Progenitor cell of endocrine pancreas (in vitro differentiated cells): ENCODE measurements around the gene ABCA3. TPM values are rescaled to one million over a fixed set of nuclear protein-coding genes. Genes with fewer than 3 reads are reported as not detected.

Experiments used
- DNase-seq: peaks from one replicate; pipeline ENCODE4 v3.0.0; 2021; ENCODE audit warnings: low spot score; ENCODE audit not compliant: unreplicated experiment
- H3K27ac Mint-ChIP-seq: 2 replicates; pipeline ENCODE4 v1.8.0; 2021; ENCODE audit warnings: mild to moderate bottlenecking, moderate library complexity, mixed read lengths
- H3K27me3 Mint-ChIP-seq: 2 replicates; pipeline ENCODE4 v1.8.0; 2021; ENCODE audit warnings: mixed read lengths
- H3K36me3 Mint-ChIP-seq: 2 replicates; pipeline ENCODE4 v1.8.0; 2022; ENCODE audit warnings: mixed read lengths; ENCODE audit not compliant: insufficient read depth
- H3K4me1 Mint-ChIP-seq: 2 replicates; pipeline ENCODE4 v1.8.0; 2021; ENCODE audit warnings: low read depth, mixed read lengths
- H3K4me3 Mint-ChIP-seq: 2 replicates; pipeline ENCODE4 v1.8.0; 2021; ENCODE audit warnings: low read depth, mild to moderate bottlenecking, moderate library complexity, mixed read lengths
- H3K9me3 Mint-ChIP-seq: 2 replicates; pipeline ENCODE4 v1.8.0; 2021; ENCODE audit warnings: low read depth, mixed read lengths
- microRNA-seq: library from miRNA; unstranded; fragments of <30 nt; microRNA quantifications from one replicate; pipeline ENCODE4 v1.1.0, GENCODE V29; 2020; ENCODE audit warnings: borderline number of aligned reads; ENCODE audit not compliant: unreplicated experiment
- total RNA-seq: library from RNA; stranded (reverse); gene quantifications from 2 replicates; pipeline ENCODE4 v1.2.1, GENCODE V29; 2021
- TF ChIP-seq, protein P1 (sequence below): fragments of 200-600 bp; sonication (generic); IDR thresholded peaks from one replicate; pipeline ENCODE4 v1.5.0; 2021; ENCODE audit warnings: antibody characterized with exemption, mild to moderate bottlenecking; ENCODE audit not compliant: unreplicated experiment

The ABCA3 gene
- total RNA-seq, 1 donor from 2014 or later = 6.9 TPM

DNA sequence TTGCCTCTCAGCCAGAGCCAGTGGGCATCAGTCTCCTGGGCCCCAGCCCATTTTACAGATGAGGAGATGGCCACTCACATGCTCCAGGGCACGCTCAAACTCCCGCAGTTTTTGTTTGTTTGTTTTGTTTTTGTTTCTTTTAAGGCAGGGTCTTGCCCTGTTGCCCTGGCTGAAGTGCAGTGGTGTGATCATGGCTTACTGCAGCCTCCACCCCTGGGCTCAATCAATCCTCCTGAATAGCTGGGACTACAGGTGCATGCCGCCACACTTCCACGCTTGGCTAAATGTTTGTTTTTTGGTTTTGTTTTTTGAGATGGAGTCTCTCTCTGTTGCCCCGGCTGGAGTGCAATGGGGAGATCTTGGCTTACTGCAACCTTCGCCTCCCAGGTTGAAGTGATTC lies 113.6 kb downstream of the ABCA3 start:
- Mint-ChIP-seq H3K4me1 (peaks cover 4% of the 10 kb centered on the region), H3K4me3 (no peak overlapping the region), H3K36me3 (no peaks in the 10 kb centered on the region), H3K27ac (no peak overlapping the region), H3K9me3 (no peaks in the 10 kb centered on the region), H3K27me3 (no peaks in the 10 kb centered on the region)
- TF ChIP-seq, protein P1, sequence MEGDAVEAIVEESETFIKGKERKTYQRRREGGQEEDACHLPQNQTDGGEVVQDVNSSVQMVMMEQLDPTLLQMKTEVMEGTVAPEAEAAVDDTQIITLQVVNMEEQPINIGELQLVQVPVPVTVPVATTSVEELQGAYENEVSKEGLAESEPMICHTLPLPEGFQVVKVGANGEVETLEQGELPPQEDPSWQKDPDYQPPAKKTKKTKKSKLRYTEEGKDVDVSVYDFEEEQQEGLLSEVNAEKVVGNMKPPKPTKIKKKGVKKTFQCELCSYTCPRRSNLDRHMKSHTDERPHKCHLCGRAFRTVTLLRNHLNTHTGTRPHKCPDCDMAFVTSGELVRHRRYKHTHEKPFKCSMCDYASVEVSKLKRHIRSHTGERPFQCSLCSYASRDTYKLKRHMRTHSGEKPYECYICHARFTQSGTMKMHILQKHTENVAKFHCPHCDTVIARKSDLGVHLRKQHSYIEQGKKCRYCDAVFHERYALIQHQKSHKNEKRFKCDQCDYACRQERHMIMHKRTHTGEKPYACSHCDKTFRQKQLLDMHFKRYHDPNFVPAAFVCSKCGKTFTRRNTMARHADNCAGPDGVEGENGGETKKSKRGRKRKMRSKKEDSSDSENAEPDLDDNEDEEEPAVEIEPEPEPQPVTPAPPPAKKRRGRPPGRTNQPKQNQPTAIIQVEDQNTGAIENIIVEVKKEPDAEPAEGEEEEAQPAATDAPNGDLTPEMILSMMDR = no peak
- no peak for DNase-seq

DNA sequence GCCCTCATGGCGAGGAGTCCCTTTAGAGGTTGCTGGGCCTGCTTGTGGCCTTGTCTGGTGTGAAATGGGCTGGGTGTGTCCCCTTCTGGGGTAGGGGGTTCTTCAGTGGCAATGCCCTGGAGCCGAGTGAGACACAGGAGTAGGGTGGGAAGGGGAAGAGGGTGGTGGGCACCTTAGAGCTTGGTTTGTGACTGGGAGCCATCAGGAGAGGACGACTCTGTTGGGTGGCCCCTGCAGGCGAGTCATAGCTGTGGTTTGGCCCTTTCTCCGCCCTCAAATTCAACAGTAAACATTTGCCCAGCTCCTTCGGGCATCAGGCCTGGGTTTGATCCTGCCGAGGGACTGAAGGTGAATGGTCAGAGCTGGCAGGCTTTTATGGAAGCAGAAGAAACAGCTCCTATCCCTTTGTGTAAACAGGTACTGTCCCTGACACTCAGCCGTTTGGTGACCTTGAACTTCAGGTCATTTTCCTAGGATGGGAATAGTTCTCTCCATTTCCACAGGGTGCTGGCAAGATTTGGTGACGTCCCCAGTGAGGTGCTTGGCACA lies 114.2 kb downstream of the ABCA3 start:
- Mint-ChIP-seq H3K27me3 (no peaks in the 10 kb centered on the region), H3K9me3 (no peaks in the 10 kb centered on the region), H3K4me1 (peaks cover 4% of the 10 kb centered on the region), H3K4me3 (no peak overlapping the region), H3K36me3 (no peaks in the 10 kb centered on the region), H3K27ac (no peak overlapping the region)
- no peak for DNase-seq
- TF ChIP-seq, protein P1 = no peak

Small RNA genes lying within 50 kb of the gene (microRNA-seq; reads per million reads assigned to microRNA genes)
- 6.0 reads per million, percentile 3 among the genes with 10 or more reads in this experiment for gene MIR3677
- not detected for gene MIR4717

Other genes with a start within 250 kb of the ABCA3 start
- 96.2 and 97.8 TPM in 2 replicates for gene PKD1, start 204.8 kb downstream of the ABCA3 start, total RNA-seq
- gene RAB26, start 192.1 kb downstream of the ABCA3 start, total RNA-seq = 20.4 and 23.3 TPM in 2 replicates
- 79.6 and 85.2 TPM in 2 replicates for gene TRAF7, start 184.9 kb downstream of the ABCA3 start, total RNA-seq
- gene CASKIN1, start 144.1 kb downstream of the ABCA3 start, total RNA-seq = 12.7 and 13.1 TPM in 2 replicates
- gene MLST8, start 135.3 kb downstream of the ABCA3 start, total RNA-seq = 51.5 TPM in 2 replicates
- 22.5 and 24.6 TPM in 2 replicates for gene BRICD5, start 129.9 kb downstream of the ABCA3 start, total RNA-seq
- gene PGP, start 125.9 kb downstream of the ABCA3 start, total RNA-seq = 28.5 and 30.6 TPM in 2 replicates
- gene E4F1, start 117.1 kb downstream of the ABCA3 start, total RNA-seq = 30.9 and 33.7 TPM in 2 replicates
- gene DNASE1L2, start 104.3 kb downstream of the ABCA3 start, total RNA-seq = 1.7 and 2.1 TPM in 2 replicates
- gene ECI1, start 89.1 kb downstream of the ABCA3 start, total RNA-seq = 69.2 and 72.6 TPM in 2 replicates
- 231 and 237 TPM in 2 replicates for gene RNPS1, start 72.6 kb downstream of the ABCA3 start, total RNA-seq
- 26.5 and 27.8 TPM in 2 replicates for gene CCNF, start 88.7 kb upstream of the ABCA3 start, total RNA-seq
- gene TEDC2, start 119.4 kb upstream of the ABCA3 start, total RNA-seq = 27.4 and 32.2 TPM in 2 replicates
- gene NTN3, start 130.6 kb upstream of the ABCA3 start, total RNA-seq = 2.4 and 2.5 TPM in 2 replicates
- gene TBC1D24, start 134.4 kb upstream of the ABCA3 start, total RNA-seq = 23.3 and 23.8 TPM in 2 replicates
- 158 and 169 TPM in 2 replicates for gene ATP6V0C, start 173.2 kb upstream of the ABCA3 start, total RNA-seq
- 38.7 and 40.8 TPM in 2 replicates for gene AMDHD2, start 179.6 kb upstream of the ABCA3 start, total RNA-seq
- 0.58 and 0.62 TPM in 2 replicates for gene CEMP1, start 190.7 kb upstream of the ABCA3 start, total RNA-seq
- gene PDPK1, start 197.3 kb upstream of the ABCA3 start, total RNA-seq = 45.0 and 45.1 TPM in 2 replicates